GM18873 (cell line): ENCODE measurements around the gene MBOAT1.

Experiments
- ATAC-seq: cut with Tn5 transposase; IDR thresholded peaks from one replicate; pipeline ENCODE4 v1.9.1; 2021; ENCODE audit warnings: mild to moderate bottlenecking, moderate library complexity, moderate number of reproducible peaks; ENCODE audit not compliant: unreplicated experiment, low FRiP score

The MBOAT1 gene

GRCh38 chr6:20112241-20112640, 100.0 kb downstream of the MBOAT1 start:
- no peak for ATAC-seq

- ATAC-seq = no peak
Observed at GRCh38 chr6:20110478-20110877, 101.8 kb downstream of the MBOAT1 start.

GRCh38 chr6:20109526-20109925, 102.7 kb downstream of the MBOAT1 start:
- no peak for ATAC-seq

DNA sequence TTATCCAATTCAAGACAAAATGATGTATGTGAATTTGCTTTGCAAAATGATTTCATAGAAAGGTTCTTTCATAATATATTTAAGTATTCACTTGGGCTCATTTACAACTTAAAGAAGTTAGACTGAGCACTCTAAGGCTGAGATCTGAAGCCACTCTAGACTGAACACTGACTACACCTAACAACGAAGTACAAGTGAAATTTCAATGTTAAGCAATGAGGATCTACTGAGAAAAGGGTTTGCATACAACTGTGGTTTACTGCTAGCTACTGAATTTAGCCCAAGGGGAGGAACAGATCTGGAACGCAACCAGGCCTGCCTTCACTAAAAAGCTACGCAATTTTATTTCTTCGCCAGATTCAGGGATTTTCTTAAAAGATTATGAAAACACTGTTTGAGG, 106.4 kb downstream of the MBOAT1 start:
- ATAC-seq = no peak

GRCh38 chr6:20104696-20105095, 107.6 kb downstream of the MBOAT1 start:
- ATAC-seq = no peak

GRCh38 chr6:20102397-20103073, 109.7 kb downstream of the MBOAT1 start:
- ATAC-seq = no peak

GRCh38 chr6:20099156-20099555, 113.1 kb downstream of the MBOAT1 start:
- no peak for ATAC-seq

DNA sequence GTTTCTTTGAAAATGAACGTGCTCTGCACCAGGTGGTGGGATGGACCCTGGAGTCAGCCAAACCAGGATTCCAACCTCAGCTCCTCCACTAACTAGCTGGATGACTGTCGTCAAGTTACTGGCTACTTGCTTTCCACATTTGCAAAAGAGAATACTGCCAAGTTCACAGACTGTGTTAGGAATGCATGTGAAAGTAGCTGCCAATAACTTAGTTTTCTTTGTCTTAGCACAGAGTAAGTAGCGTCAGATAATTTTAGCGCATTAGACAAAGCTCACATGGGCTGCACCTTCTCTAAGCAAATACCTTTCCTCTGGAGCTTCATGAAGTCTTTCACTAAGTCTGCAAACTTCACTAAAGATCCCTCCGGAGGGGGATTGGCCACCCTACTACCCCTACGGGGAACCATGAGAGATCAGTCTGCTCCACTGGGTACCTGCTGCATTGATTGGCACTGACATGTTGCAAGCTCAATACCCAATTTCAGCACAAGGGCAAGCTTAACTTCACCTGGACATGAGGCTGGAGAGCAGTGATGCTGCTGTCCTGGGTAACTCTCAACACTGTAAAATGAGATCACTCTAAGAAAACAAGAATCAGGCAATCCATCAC, 113.9 kb downstream of the MBOAT1 start:
- ATAC-seq = no peak

DNA sequence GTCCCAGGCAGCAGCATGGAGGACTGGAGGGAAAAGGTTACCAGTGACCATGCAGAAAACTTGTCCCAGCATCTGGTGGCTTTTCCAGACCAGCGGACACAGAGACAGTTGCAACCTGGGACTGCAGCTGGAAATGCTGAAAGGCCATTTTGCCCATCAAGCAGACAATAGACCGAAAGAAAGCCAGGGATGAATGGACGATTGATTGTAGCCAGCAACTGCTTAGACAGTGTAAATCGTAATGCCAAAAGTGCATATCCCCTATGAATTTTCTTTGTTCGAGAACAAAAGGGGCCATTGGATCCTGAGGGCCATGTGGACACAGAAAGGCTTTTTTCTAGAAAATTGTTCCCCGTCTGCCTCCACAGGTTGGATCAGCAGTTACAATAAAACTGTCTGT, 115.7 kb downstream of the MBOAT1 start:
- no peak for ATAC-seq

- ATAC-seq = no peak
Observed at GRCh38 chr6:20095436-20095835, 116.8 kb downstream of the MBOAT1 start.

DNA sequence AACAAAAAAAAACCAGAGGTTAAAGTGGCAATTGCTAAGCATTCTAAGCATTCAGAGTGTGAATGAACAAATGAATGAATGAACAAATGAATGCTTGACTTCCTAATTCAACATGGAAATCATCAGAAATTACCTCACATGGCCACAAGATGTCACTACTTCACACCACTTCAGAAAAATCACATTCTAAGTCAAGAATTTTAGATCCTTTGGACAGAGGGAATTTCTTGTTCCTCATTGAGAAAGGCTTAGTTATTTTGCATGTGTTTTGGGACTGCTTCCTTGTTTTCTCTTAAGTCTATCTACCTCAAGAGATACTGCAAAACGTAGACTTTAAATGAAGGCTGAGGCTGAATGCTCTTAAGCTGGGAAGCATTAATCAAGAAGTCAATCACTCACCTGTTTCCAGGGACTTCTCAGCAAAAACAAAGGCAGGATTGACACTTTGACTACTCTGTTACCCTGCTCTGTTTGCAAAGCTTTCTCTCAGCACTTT, 120.2 kb downstream of the MBOAT1 start:
- no peak for ATAC-seq

GRCh38 chr6:20086992-20087391, 125.3 kb downstream of the MBOAT1 start:
- no peak for ATAC-seq

GRCh38 chr6:20085817-20086216, 126.5 kb downstream of the MBOAT1 start:
- no peak for ATAC-seq

DNA sequence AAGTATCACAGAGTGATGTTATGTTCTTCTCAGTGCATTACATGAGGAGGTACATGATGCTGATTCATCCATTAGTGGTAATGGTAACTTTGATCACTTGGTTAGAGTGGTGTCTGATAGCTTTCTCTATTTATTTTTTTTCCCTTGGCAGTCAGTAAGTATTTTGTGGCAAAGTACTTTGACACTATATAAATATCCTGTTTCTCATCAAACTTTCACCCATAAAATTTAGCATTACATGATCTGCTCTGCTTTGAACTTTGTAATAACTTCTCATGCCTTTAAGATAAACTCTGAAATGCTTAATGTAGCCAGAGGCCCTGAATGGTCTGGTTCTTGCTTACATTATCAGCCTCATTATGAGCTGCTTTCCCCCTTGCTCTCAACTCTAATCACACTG, 127.9 kb downstream of the MBOAT1 start:
- ATAC-seq = no peak

DNA sequence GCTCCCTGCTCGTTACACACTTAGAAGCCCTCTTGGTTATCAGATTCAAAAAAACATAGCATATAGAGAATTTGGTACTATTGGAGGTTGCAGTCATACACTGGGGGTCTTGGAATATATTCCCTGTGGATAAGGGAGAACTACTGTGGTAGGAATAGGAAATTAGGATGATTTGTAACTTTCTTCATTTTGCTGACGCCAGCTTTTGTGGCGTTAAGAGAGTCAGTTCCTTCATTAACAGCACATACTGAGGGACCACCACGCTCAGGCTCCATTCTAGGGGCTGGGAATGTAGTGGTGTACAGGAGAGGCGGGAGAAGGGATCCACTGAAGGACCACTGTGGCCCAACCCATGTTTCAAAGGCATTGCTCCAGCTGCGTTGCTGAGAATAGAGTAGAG, 140.3 kb downstream of the MBOAT1 start:
- ATAC-seq = no peak

GRCh38 chr6:20070047-20070446, 142.2 kb downstream of the MBOAT1 start:
- no peak for ATAC-seq

- ATAC-seq = no peak
Observed at GRCh38 chr6:20069021-20069522, 143.2 kb downstream of the MBOAT1 start.

GRCh38 chr6:20068421-20068988, 143.8 kb downstream of the MBOAT1 start:
- no peak for ATAC-seq

GRCh38 chr6:20061952-20062351, 150.3 kb downstream of the MBOAT1 start:
- peak; percentile 91 for ATAC-seq

DNA sequence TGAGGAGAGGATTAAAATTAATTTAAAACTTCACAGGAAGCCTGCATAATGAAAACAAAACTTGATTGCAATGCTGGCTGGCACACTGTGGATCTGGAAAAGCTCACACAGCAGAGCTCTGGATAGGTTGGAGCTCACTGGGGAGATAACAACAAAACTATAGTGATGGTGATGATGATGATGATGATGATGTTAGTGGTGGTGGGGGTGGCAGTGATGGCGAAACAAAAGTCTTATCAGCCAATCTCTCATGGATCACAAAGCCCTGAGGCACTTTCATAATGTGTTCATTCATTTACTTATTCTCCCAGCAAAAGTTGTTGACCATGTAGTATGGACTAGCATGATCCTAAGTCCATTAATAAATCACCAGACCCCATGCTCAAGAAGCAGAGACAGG, 152.0 kb downstream of the MBOAT1 start:
- no peak for ATAC-seq

- ATAC-seq = no peak
Observed at GRCh38 chr6:20058912-20059311, 153.4 kb downstream of the MBOAT1 start.
